GM19351 (cell line): ENCODE results near the gene CHST11.

Experiments
- ATAC-seq: cut with Tn5 transposase; IDR thresholded peaks from one replicate; pipeline ENCODE4 v1.9.1; 2021; ENCODE audit warnings: mild to moderate bottlenecking, moderate library complexity; ENCODE audit not compliant: unreplicated experiment

CHST11 gene

GRCh38 chr12:104648756-104649155 lies 192.0 kb downstream of the CHST11 start:
- ATAC-seq, result no peak

- ATAC-seq, result no peak
These were observed 192.6 kb downstream of the CHST11 start for GRCh38 chr12:104649217-104649824.

- no peak for ATAC-seq
These were observed 193.2 kb downstream of the CHST11 start for GRCh38 chr12:104649921-104650320.

DNA sequence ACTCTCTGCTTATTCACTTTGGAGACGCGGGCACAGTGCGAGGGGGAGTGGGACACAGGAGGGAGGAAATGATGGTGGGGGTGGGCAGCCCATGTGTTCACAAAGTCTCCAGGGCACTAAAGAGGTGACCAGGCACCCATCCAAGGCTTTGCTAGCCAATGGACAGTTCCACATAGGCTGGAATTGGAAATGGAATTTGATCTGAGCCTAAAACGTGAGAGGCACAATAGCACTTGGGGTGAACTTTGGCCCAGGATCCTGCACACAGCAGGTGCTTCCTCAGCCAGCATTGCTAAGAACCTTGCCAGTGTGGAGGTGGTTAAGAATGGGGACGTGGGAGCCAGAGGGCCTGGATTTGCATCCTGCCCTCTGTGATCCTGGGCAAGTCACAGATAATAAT lies 193.8 kb downstream of the CHST11 start:
- no peak for ATAC-seq

DNA sequence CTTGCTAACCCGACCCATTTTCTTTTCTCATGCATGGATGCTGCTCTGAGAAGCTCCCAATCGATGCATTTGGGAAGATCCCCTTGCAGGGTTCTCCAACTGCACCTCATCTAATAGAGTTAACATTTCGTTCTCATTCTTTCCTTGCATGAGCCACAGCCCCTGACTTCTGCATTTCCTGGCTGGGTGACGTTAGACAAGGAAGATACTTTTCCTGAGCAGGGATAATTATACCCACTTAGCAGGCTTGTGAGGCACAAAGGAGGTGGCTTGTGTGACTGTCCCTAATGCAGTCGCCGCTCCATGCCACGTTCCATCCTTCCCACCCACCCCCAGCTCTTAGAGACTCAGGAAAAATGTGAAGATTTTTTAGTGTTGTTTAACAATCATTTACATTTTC lies 195.1 kb downstream of the CHST11 start:
- ATAC-seq, result no peak

GRCh38 chr12:104652358-104652757 lies 195.6 kb downstream of the CHST11 start:
- ATAC-seq, result no peak

- no peak for ATAC-seq
These were observed 196.2 kb downstream of the CHST11 start for GRCh38 chr12:104652910-104653309.

DNA sequence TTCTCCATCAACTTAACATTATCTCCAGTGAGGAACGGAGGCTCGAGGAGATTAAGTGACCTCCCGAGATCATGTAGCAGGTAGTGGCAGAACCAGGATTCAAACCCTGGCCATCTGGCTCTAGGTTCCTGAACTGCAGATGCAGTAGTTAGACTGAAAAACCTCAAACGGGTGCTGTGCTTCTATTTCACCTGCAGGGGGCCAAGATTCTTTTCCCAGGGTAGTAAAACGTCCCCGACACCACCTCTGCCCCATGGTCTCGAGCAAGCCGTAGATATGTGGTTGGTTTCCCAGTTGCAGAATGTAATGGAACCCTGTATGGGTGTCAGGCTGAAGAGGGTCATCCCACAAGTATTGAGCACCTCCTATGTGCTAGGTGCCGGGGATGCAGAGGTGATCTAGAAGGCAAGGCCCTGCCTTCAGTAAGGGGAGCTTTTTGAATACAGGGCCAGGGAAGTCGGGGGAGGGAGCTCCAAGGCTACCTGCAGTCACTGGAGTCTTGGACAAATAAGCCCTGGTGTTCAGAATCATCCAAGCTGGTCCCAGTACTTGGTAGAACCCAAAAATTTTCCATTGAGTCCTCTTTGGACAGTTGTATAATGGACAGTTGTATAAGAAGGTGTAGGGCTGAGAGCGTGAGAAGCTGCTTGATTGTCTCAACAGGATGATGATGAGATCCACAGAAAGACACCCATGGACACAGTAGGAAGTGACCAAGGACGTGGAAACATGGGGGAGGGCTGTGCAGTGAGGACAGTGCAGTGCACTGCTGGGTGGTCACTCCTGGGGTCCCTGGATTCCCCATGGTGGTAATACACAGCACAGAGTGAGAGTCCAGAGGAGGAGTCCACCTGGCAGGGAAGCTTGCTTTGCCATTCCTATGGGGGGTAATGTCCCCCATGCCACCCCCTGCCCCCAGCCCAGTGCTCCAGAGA lies 197.2 kb downstream of the CHST11 start:
- ATAC-seq, result no peak

DNA sequence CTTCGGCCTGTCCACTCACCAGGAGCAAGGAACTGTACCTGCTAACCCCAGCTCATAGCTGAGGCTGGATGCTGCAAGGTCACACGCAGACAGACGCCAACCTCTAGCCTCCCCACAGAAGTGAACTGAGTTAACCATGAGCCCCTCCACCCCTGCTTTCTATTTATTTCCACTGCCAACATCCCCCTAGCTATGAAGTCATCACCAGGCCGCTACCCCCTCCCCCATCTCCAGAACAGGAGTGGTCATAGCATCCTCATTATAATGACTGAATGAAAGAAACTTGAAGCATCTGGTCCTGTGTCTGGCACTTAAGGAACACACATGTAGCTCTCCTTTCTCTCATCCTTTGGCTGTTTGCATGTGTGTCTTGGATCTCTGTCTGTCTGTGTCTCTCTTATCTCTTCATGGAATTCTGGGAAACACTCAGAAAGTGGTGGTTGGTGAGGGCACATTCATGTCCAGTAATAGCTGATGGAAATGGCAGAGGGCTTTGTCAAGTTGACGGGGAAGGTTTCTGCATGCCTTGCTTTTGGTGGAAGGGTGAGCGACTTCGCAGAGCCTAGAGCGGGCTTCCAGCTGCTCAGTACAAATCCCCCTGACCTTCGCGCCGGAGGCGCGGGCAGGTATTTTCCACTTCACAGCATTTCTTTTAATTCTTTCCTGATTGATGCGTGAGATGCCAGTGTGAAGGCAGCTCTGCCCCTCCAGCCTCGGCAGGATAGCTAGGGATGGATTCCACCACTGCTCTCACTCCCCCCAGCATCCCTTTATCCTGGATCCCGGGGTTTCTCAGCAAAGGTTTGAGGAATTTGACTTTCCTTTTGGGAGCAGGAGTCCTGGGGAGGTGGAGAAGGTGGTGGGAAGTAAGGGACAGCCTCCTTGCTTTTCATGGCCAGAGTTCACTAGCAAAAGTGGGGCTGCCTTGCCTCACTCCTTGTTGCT lies 198.2 kb downstream of the CHST11 start:
- no peak for ATAC-seq

DNA sequence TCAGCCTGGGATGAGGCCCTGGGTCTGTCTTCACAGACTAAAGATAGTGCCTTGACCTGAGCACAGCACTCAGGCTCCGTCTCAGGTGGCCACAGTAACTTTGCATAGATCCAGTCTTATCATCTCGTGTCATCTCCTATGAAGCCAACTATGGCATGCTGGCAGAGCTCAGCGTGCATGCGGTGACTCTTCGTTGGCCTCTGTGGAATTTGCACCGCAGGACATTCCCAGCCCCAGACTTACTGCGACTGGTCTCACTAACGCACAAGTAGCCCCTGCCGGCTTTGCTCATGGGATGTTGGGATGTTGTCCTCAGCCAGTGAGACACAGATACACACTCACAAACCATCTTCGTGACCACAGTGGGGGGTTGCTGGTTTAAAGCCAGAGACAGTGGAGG lies 199.6 kb downstream of the CHST11 start:
- no peak for ATAC-seq

- ATAC-seq, result no peak
These were observed 200.2 kb downstream of the CHST11 start for GRCh38 chr12:104656921-104657320.

- ATAC-seq, result no peak
These were observed 201.2 kb downstream of the CHST11 start for GRCh38 chr12:104657726-104658484.

GRCh38 chr12:104659058-104659457 lies 202.3 kb downstream of the CHST11 start:
- no peak for ATAC-seq

DNA sequence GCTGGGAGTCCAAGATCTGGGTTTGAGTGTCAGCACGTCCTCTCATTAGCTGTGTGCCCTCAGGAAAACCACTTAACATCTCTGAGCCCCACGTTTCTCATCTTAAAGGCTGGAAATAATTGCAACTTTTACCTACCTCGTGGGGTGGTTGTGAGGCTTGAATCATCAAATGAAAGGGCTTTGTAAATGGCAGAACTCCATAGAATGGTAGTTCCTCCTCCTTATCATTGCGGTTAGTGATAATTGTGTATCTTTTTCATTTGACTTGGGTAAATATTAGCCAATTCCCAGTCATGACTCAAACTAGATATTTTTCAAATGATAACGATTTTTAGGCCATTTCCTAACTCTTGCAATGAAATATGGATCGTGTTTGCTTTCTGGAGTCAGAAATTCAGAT lies 205.5 kb downstream of the CHST11 start:
- no peak for ATAC-seq

DNA sequence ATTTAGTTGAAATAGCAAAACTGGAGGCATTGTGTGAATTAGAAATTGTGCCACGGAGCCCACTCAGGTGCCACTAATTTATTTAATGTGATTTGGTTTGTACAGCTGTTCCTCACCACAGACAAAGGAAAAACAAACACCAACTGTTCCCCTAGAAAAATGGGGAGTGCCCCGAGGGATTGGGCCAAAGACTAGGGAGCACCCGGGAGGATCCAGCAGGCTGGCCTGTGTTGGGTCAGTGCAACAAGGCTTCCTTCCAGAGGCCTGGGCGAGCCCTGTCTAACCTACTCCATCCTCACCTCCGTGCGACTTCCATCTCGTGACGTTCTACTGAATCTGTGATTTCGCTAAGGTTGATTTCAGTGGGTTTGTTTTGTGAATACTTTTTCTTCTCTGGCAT lies 206.2 kb downstream of the CHST11 start:
- no peak for ATAC-seq

GRCh38 chr12:104664351-104664750 lies 207.6 kb downstream of the CHST11 start:
- no peak for ATAC-seq

- ATAC-seq, result no peak
These were observed 208.5 kb downstream of the CHST11 start for GRCh38 chr12:104665296-104665695.

DNA sequence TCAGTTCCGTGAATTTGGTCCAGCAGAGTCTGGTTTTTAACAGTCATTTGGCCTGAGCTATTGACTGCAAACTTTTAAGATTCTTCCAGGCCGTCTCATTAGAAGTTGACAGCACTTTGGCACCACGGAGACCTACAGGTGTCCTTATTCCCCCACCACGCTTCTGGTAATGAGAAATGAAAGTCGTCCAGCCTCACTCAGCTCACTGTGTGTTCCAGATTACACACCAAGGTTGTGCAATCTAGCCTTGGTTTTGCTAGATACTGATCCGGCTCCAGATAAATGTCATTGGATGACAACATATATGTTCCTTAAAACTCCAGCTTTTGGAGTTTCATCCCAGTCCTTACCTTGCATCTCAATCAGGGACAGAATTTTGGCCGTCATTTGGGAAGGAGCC lies 210.4 kb downstream of the CHST11 start:
- ATAC-seq, result no peak

- ATAC-seq, result no peak
These were observed 211.5 kb downstream of the CHST11 start for GRCh38 chr12:104668274-104668718.

GRCh38 chr12:104669089-104669721 lies 212.5 kb downstream of the CHST11 start:
- ATAC-seq, result no peak
